Dermis microvascular lymphatic vessel endothelial cell (primary cell): ENCODE data around the gene C9orf40. TPM values are rescaled to one million over a fixed set of nuclear protein-coding genes. Genes with fewer than 3 reads are reported as not detected.

Experiments used
- DNase-seq, 2 donors: peaks; one replicate each; pipeline versions ENCODE4 v3.0.0 to v3.0.0-alpha.2; 2010; ENCODE audit warnings: low read depth in 2 of 2
- total RNA-seq: library from RNA; depleted of rRNA; stranded (reverse); fragments of >200 nt; gene quantifications from 2 replicates; pipeline ENCODE4 v1.2.1, GENCODE V29; 2014

Gene C9orf40
- total RNA-seq, 1 donor from 2014 or later, result 2.4 TPM

- peak in 1 of 2 donors; percentile 49 for DNase-seq
These were observed 9.9 kb downstream of the C9orf40 start for GRCh38 chr9:74942801-74943200.

- DNase-seq, result peak in 1 of 2 donors; percentile 35
These were observed 12.1 kb downstream of the C9orf40 start for GRCh38 chr9:74940600-74940999.

DNA sequence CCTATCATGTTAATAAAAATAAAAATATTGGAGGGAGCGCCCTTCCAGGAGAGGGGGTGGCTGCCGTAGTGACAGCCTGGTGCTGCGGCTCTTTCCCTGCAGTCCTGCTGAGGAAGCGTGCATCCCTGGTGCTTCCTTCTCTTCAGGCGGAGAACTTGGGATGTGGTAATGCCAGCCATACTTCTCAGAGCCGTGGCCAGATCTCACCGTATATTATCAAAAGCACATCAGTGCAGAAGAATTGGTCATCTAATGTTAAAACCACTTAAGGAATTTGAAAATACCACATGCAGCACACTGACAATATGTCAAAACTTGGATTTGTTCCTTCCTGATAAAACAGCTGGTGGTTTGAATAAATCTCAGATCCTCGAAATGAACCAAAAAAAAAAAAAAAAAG, 17.7 kb downstream of the C9orf40 start:
- no peak for DNase-seq

DNA sequence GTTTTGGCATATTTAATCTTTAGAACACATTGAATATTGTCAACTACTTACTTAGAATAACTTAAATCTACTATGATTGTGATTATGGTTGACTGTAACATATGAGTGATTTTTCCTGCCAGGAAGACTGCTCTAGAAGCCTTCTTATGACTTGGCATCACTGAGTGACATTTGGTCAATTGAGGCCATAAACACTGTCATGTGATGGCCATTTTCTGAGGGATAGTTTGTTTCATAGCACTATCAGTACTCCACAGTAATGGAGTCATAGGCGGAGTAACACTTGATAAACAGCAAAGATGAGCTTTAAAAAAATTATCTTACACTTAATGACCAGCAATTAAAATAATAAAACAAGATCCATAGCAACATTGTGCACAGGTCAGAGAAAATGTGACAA, 31.0 kb downstream of the C9orf40 start:
- DNase-seq, result no peak

- DNase-seq, result no peak
These were observed 31.6 kb downstream of the C9orf40 start for GRCh38 chr9:74920944-74921626.

DNA sequence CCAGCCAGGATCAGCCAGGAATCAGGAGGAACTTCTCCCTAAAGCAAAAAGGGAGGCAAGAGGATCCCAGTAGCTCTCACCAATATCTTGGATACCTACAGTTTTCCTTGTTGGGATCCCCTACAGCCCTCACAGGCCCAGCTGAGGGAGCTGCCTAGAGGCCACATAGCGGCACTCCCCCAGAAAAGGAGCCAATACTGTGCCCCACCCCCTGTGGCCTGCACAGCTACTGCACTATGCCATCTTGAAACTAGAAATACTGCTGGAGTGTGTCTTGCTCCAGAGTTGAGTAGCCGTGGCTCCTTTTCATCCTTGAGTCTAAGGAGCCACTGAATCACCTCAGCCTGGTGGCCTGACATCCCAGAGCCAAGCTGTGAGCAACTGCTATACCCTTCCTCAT, 42.7 kb downstream of the C9orf40 start:
- no peak for DNase-seq

DNA sequence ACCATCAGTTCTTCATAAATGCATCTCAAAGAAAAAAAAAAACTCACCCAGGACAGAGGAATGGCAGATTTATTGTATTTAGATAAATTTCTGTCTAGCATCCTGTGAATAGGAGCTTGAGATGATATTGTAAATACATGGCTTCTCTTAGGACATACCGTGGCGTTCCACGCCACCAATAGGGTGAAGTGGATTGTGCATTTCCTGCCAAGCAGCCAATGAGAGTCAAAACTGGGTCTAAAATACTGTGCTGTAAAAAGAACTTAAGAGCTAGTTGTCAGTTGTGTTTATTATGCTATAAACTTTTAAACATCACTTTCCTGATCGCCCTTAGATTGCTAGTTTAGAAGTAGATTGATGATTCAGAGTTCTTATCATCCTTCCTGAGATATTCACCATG, 44.0 kb downstream of the C9orf40 start:
- DNase-seq, result no peak

- no peak for DNase-seq
These were observed 45.6 kb downstream of the C9orf40 start for GRCh38 chr9:74907085-74907484.

DNA sequence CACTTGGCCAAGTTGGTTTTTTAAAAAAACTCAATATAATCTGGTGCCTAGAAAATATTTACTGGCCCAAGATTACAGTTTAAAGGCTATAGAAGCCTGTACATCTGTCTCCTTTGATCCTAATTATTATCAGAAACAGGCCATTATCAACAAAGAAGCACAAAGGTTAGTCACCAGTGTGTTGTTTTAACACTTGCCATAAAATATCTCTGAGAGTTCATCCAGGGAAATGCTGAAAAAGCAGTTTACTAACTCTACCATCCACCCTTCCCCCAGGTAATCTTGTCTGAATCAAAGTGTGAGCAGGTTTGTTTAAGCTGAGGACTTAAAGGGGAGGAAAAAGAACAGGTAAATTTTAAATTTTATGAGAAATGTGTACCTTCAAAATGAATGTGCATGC, 51.7 kb downstream of the C9orf40 start:
- DNase-seq, result no peak

Other genes with a start within 250 kb of the C9orf40 start
- 0.25 and 0.26 TPM in 2 replicates for gene TRPM6, start 65.0 kb downstream of the C9orf40 start, total RNA-seq
- 14.2 and 14.6 TPM in 2 replicates for gene CARNMT1, start 75.4 kb upstream of the C9orf40 start, total RNA-seq
- gene NMRK1, start 135.2 kb upstream of the C9orf40 start, total RNA-seq, result 19.4 and 22.0 TPM in 2 replicates
- gene OSTF1, start 135.6 kb upstream of the C9orf40 start, total RNA-seq, result 86.7 and 87.6 TPM in 2 replicates